ENCODE measurements around the gene RNF123. TPM values are rescaled to one million over a fixed set of nuclear protein-coding genes. Genes with fewer than 3 reads are reported as not detected.
"Not testable (repeated sequence)": the region's sequence is repeated elsewhere in the genome, so short reads cannot be mapped to it uniquely, and the experiment has no call there.

Gene RNF123
- polyA plus RNA-seq, 4 donors = 32.1 to 45.3 (median 39.0) TPM

DNA sequence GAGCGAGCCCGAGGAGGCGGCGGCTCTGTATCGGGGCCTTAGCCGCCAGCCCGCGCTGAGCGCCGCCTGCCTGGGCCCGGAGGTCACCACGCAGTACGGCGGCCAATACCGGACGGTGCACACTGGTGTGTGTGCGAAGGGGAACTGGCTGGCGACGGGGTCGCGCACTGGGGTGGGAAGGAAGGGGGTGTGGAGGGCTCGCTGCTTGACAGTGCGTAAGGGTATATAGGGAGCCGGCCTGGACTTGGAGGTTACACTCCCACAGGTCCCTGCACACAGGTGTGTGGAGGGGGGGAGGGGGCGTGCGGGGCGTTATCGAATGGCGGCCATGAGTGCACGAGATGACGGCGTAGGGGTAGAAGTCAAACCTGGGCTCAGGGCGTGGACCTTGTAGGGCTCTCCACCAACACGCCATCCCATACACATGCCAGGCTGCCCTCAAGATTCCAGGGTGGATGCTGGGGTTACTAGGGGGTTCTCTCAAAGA is 14.8 kb upstream of the RNF123 start:
- no peak for DNase-seq (ENCODE audit: low read depth in 4 of 4, low spot score in 2 of 4)

DNA sequence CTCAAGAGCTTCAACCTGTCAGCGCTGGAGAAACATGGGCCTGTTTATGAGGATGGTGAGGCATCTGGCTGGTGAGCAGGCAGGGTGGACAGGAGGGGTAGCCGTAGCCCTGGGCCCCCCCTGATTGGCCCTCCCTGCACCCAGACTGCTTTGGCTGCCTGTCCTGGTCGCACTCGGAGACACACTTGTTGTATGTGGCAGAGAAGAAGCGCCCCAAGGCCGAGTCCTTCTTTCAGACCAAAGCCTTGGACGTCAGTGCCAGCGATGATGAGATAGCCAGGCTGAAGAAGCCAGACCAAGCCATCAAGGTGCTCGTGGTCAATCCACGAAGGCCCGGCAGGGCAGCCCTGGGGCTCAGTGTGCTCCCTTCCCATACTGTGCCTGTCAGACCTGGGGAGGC is 13.4 kb upstream of the RNF123 start:
- no peak for DNase-seq (ENCODE audit: low read depth in 4 of 4, low spot score in 2 of 4)

DNA sequence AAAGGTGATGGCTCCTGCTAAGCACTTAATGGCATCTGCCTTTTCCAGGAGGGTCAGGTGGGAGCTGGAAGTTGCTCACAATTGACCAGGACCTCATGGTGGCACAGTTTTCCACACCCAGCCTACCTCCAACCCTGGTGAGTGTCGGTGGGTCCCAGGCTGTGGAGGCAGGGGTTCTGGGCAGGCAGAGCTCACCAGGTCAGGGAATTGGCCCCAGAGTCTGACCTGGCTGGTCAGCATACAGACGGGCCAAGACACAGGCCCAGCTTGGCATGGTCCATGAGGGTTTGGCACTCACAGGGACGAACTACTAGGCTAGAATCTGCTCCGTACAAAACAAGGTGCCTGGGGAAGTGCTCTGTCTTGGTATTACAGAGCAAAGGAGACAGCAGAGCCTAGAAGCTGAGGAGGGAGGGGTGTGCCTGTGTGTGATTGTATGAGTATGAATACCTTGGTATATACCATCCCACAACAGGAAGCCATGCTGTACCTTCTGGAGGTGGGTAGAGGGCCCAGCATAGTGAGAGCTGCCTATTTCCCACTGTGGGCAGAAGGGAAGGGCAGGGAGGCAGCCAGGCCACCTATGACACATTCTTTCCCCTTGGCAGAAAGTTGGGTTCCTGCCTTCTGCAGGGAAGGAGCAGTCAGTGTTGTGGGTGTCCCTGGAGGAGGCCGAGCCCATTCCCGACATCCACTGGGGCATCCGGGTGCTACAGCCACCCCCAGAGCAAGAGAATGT is 8.7 kb upstream of the RNF123 start:
- DNase-seq (ENCODE audit: low read depth in 4 of 4, low spot score in 2 of 4) = no peak

DNA sequence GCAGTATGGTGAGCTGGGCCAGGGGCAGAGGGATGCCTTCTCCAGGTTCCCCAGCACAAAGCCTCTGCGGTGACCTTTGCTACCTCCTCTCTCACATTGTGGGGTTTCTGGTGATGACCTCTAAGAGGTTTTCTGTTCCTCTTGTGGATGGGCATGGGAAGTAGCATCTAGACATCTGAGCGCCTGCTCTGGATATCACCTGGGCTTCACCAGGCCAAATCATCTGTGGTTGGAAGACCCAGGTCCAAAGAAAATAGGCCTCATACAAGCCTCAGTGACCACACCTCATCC is 8.2 kb upstream of the RNF123 start:
- no peak for DNase-seq (ENCODE audit: low read depth in 4 of 4, low spot score in 2 of 4)

DNA sequence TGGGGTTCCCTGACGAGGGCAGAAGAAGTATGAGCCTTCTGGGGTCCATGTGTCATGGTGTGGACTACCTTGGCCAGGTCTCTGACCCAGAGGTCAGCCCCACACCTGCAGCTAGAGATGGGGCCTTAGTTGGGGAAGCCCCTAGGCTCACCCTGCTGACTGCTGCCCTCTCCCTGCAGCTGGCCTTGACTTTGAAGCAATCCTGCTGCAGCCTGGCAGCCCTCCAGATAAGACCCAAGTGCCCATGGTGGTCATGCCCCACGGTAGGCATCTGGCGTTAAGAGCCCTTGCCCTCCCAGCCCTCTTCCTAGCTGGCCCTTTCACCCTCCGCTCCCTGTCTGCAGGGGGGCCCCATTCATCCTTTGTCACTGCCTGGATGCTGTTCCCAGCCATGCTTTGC is 7.8 kb upstream of the RNF123 start:
- no peak for DNase-seq (ENCODE audit: low read depth in 4 of 4, low spot score in 2 of 4)

DNA sequence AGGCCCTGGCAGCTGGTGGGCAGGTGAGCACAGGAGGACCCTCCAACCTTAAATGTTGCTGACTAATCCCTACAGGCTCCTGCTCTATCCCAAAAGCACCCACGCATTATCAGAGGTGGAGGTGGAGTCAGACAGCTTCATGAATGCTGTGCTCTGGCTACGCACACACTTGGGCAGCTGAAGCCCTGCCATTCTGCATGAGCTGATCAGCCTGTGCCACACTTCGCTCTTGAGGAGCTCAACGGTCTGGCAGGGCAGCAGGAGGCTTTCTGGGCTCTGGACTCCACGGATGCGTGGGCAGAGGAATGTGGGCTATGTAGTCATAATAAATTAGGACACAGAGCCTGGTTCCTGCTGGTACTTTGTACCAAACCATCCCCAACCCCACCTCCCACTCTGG is 6.2 kb upstream of the RNF123 start:
- DNase-seq (ENCODE audit: low read depth in 4 of 4, low spot score in 2 of 4) = no peak

DNA sequence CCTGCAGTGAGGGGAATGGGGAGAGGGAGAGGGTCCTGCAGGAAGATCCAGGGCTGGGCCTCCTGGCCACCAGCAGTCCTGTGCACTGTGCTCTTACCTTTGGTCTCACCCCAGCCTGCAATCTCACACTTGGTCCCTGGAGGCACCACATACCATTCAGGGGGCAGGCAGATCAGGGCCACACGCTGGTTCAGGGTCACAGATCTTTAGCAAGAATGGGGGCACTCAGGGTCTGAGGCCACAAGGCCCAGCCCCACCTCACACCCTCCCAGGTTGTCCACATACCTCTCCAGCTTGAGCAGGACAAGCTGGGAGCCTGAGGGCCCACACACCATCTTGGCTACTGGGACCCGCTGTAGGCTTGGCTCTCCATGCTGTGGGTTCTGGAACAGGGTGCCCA is 4.9 kb upstream of the RNF123 start:
- DNase-seq (ENCODE audit: low read depth in 4 of 4, low spot score in 2 of 4) = not testable (repeated sequence)

DNA sequence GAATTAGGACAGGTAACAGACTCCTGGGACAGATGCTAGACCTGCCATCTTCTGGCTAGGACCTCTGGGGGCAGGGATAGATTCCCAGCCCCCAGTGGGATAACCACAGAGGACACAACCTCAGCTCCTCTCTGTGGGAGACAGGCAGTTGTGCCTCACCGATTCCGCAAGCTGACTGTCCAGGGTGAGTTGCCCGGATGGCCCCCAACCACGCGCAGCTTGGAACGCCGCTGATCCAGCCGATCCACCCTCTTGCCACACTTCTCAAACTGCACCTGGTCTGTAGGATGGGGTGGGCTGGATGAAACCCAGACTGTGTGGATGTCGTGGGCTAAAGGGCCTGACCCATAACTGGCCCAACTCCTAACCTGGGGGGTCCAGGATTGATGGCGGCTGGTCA is 4.3 kb upstream of the RNF123 start:
- DNase-seq (ENCODE audit: low read depth in 4 of 4, low spot score in 2 of 4) = not testable (repeated sequence)

DNA sequence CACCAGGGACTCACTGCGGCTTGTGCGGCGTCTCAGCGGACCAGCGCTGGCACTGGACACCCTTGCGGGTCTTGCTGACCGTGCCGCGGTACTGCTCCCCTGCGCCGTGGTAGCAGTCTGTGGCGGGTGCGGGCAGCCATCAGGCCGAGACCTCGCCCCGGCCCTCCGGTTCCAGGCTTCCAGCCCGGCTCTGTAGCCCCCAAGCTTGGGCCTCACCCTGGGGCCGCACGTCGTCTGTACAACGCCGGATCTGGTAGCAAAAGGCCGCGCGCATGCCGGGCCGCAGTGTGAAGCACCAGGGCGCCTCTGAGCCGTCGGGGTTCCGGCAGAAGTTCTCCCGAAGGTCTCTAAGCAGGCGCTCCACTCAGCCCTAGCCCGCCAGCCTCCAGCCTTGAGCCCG is 3.5 kb upstream of the RNF123 start:
- DNase-seq (ENCODE audit: low read depth in 4 of 4, low spot score in 2 of 4) = not testable (repeated sequence)

DNA sequence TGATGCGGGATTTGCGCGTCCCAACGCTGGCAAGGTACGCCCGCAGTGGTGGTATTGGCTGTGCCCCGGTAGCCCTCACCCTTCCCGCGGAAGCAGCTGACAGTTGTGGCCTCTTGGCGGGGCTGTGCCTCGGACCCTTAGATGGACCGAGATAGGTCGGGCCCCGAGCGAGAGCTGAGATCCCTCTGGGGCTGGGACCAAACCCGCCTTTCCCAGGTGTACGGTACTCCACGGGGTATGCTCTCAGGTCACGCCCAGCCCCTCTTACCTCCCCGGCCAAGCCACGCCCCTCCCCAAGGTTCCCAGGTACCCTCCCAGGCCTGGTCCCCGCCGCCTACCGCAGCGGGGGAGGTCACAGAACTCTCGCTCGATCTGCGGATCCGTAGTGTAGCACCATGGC is 3.0 kb upstream of the RNF123 start:
- DNase-seq (ENCODE audit: low read depth in 4 of 4, low spot score in 2 of 4) = not testable (repeated sequence)

DNA sequence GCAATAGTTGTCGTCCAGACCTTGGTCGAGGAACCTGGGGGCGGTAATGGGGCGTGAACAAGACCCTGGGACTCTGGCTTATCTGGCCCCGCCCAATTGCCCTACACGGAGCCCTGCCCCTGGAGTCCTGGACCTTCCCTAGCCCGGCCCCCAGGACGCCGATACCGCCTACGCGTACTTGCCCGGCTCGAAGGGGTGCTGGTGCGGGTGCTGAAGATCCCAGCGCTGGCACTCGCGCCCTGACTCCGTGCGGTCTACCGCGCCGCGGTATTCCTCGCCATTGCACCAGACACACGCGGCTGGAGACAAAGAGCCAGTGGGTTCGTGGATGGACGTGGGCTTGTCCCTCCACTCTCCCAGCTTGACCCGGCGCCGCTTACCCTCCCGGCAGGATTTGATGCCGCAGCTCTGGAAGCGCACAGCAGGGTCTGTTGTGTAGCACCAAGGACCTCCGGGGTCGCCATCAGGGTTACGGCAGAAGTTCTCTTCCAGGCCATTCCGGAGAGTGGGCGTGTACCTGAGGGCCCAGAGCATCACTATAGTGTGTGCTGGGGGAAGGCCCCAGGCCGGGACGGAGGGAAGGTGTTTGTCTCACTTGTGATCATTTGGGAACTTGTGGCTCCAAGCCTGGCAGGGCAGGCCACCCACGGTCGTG is 2.5 kb upstream of the RNF123 start:
- not testable (repeated sequence) for DNase-seq (ENCODE audit: low read depth in 4 of 4, low spot score in 2 of 4)

DNA sequence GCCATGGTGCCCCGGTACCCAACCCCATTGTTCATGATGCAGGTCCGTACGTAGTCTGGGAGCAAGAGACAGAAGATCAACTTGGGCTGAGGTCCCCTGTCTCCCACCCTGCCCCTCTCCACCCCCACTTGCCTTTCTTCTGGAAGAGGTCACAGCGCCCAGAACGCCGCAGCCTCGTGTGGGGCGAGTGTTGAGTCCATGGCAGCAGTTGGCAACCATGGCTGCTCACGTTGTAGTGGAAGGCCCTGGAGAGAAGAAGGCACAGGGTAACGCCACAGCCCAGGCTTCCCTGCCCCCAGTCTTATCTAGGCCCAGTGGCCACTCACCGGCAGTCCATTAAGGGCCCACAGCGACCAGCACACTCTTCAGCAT is 1.9 kb upstream of the RNF123 start:
- not testable (repeated sequence) for DNase-seq (ENCODE audit: low read depth in 4 of 4, low spot score in 2 of 4)

DNA sequence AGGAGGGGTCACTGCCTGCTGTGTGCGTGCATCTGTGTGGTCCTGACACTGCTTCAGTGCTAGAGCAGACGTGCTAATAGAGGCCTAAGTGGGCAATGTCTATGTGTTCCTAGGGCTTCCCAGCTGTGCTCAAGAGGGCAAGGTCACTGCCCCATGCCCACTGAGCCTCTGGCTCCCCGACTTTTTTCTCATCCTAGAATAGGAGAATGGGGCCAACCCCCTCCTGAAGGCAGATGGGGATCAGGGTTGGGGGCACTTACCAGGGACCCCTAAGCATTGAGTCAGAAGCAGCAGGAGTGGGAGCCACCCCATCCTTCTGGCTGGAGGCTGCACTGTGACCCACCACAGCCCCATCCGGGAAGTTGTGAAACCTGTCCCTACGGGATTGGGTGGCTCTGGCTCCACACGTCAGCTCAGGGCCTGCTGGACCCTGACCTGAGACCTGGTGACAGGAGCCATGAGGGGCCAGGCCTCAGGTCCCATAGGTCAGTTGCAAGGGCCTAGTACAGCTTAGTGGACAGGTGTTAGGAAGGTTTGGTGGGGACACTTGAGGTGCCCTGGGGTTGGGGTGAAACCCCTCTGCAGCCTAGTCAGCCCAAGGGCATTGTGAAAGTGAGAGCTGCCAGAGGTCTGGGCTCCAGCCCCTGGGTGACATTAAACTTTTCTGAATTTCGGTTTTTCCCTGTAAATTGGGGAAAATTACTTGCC is 865 bp upstream of the RNF123 start:
- DNase-seq (ENCODE audit: low read depth in 4 of 4, low spot score in 2 of 4) = not testable (repeated sequence)

DNA sequence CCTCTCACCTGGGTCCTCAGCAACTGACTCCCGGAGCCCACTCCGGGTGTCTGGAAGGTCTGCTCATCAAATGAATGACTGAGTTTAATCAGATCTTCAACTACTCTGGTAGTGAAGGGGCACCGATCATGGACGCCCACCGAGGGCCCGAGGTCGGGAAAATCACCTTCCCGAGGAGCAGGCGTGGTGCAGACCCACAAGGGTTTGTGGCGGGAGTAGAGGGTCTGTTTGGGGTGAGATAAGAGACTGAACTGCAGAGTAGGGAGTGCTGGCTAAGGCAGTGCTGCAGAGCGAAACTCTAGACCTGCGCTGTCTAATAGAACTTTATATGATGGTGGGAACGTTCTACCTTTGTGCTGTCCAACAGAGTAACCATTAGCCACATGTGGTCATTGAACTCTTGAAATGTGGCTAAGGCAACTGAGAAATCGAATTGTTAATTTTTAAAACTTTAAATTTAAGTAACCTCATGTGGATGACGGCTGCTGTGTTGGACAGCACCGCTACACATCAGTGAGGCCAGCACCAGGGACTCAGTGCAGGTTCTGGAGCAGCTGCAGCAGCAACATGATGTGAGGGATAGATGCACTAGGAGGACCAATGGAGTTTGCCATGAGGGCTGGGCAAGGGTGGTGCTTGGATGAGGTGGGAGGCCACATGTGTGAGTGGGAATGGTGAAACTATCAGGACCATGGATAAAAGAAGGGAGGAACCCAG is 709 bp downstream of the RNF123 start:
- DNase-seq (ENCODE audit: low read depth in 4 of 4, low spot score in 2 of 4) = not testable (repeated sequence)

DNA sequence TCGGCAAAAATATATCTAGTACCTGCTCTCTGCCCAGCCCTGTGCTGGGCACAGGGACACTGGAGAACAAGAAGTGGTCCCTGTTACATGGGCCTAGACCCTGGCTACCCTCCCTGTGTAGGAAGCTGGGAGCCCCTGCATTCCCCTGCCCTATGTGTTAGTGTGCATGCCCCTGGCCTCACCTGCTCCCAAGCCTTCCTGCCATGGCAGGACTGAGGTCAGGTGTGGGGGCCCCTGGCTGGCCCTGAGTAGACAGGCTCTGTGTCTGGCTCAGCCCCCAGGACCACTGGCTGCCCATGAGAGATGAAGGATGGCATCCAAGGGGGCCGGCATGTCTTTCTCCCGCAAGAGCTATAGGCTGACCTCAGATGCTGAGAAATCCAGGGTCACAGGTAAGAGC is 1.5 kb downstream of the RNF123 start:
- DNase-seq (ENCODE audit: low read depth in 4 of 4, low spot score in 2 of 4) = not testable (repeated sequence)

DNA sequence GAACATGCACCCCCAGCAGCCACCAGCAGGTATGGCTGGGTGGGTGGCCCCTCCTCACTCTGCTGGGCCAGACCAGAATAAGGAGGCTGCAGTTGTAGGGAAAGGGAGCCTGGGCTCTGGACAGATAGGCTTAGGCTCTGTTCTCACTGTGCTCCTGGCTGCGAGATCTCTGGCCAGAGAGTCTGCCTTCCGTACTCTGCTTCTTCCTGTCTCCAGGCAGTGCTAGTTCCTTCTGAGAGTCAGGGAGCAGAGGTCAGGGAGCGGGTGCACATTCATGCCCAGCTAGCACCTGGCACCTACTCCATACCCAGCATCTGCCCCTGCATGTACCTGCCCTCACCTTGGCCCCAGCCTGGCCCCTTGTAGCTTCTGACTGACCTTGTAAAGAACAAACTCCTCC is 2.1 kb downstream of the RNF123 start:
- DNase-seq (ENCODE audit: low read depth in 4 of 4, low spot score in 2 of 4) = not testable (repeated sequence)

DNA sequence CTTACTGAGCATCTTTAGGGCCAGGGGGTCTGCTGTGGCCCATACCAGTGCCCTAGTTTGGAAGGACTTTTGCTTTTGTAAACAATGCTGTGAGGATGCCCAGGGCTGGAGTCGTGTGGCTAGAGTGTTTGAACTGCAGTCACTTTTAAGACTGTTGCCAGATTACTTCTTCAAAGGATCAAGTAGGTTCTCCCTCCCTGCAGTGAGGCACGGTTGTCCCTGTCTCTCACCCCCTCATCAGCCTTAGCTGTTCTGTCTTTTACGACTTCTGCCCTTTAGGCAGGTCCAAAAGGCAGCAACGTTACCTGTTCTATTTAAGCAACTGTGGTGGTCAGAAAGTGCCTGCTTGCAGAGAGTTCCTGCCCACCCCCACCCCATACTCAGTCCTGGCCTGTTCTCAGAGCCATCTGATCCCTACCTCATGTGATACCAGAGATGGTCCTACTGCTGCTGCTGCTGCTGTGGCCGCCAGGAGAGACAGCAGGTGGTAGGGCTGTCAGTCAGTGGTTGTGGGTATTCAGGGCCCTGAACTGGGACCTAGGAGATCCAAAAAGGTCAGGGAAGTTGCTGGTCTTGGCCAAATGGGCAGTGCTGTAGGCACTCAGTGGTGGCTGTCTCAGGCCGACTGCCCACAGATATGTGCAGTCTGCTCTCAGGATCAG is 5.2 kb downstream of the RNF123 start:
- not testable (repeated sequence) for DNase-seq (ENCODE audit: low read depth in 4 of 4, low spot score in 2 of 4)

DNA sequence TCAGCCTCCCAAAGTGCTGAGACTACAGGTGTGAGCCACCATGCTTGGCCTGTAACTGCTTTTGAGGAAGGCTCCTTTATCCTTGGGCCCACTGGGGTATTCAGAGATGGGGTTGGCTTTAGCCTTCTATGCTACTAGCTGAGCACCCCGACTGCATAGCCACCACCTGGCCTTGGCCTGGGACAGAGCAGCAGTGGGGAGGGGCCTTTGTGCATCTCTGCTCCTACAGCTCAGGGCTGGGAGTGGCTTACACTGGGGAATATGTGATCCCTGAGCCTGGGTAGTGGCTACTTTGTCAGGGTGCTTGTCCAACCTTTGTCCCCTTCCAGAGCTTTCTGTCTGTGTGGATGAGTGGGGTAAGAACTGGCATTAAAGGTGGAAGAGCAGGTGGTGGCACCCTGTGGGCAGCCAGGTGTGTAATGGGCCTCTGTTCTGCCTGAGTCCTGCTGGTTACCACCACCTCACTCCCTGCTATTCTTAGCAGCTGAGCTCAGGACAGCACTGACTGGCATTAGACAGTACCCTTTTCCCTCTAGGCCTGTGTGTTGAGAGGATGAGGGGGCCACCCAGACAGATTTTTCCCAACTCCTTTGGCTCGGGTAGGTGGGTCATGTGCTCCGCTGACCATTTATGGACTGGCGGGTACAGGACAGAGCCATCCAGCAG is 6.1 kb downstream of the RNF123 start:
- DNase-seq (ENCODE audit: low read depth in 4 of 4, low spot score in 2 of 4) = not testable (repeated sequence)

DNA sequence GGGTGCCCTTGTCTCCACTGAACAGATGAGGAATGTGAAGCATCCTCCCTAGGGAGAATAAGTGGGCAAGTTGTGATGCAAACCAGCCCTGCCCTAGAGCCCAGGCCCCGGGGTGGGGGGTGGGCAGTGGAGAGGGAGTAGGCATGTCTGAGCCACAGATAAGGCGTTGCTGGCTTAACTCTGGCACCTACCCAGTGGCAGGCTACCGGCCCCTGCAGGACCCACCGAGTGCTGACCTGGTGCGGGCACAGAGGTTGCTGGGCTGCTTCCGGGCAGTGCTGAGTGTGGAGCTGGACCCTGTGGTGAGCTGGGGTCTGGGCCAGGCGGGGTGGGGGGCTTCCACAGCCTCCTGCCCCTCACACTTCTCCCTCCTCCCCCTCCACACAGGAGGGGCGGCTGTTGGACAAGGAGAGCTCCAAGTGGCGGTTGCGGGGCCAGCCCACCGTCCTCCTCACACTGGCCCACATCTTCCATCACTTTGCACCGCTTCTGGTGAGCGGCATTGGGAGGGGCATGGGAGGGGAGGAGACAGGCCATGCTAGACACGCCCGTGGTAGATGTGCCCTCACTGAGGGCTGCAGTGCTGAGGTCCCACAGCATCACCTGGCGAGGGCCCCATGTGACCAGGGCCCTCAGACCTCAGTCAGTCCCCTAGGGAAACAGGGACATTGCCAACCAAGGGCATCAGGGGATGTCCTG is 10.1 kb downstream of the RNF123 start:
- no peak for DNase-seq (ENCODE audit: low read depth in 4 of 4, low spot score in 2 of 4)

All from left renal cortex interstitium (tissue), 4 donors.